ENCODE results near the gene CCDC74B.
"Not testable (repeated sequence)": the region's sequence is repeated elsewhere in the genome, so short reads cannot be mapped to it uniquely, and the experiment has no call there.

The CCDC74B gene

DNA sequence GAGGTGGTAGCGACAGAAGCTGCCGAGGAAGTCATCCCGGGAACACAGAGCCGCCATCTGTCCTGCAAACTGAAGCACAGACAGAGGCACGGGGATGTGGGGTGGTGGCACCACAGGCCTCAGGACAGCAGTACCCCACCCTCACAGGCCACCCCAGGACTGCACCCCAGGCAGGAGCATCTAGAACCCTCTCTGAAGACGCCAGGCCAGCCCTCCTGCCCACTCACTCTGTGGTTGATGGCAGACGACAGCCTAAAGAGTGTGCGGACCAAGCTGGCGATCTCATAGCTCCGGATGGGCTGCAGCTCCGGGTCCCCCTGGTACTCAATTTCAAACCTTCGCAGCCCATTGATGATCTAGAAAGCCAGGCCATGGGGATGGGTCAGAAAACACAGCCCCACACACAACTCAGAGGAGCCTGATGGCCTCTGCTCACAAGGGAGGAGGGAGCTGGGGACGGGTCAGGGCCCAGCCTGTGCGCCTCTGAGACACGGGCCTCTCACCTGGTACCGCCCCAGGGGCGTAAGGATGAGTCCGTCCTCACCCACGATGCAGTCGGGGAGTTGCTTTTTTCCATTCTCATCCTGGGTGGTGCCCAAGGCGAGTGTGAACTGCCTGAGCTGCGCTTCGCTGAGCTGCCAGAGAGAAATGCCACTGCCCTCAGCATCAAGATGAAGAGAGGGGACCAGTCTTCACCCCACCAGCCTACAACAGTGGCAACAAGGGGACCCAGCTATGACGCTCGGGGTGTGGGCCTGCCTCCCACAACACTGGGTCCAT is 8.1 kb upstream of the CCDC74B start:
- DNase-seq (ENCODE audit: low spot score), result no peak
- POLR2A ChIA-PET (ENCODE audit: low non-redundant PET), result no interaction called here
- CTCF ChIA-PET, result no interaction called here
- no peak for TF ChIP-seq CTCF (conservative IDR thresholded peaks at IDR 0.05; ENCODE audit: low read depth)
- H3K27ac ChIP-seq, result no peak overlapping the region

- POLR2A ChIA-PET (ENCODE audit: low non-redundant PET); DNase-seq (ENCODE audit: low spot score); H3K27ac ChIP-seq: not testable (repeated sequence)
- CTCF ChIA-PET, result interaction anchor here (0.6 kb wide), 1 partner anchor 222 kb away, joined by 3 read pairs; no protein-coding TSS in a partner anchor
Measured at GRCh38 chr2:130152136-130152815, 7.4 kb upstream of the CCDC74B start.

DNA sequence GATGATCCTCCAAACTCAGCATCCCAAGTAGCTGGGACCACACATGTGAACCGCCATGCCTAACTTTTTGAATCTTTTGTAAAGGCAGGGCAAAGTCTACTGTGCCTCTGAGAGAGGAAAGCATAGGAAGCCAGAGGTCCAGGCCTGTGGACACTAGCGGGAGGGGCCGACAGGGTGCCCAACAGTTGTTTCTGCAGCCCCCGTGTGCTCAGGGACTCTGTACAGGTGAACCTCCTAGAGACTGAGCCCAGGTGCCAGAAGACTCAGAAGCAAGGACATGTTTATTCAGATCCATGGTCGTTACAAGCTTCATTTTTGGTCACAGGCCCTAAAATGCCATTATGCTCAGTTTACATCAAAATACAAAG is 6.2 kb upstream of the CCDC74B start:
- H3K27ac ChIP-seq; CTCF ChIA-PET; POLR2A ChIA-PET (ENCODE audit: low non-redundant PET); DNase-seq (ENCODE audit: low spot score): not testable (repeated sequence)

DNA sequence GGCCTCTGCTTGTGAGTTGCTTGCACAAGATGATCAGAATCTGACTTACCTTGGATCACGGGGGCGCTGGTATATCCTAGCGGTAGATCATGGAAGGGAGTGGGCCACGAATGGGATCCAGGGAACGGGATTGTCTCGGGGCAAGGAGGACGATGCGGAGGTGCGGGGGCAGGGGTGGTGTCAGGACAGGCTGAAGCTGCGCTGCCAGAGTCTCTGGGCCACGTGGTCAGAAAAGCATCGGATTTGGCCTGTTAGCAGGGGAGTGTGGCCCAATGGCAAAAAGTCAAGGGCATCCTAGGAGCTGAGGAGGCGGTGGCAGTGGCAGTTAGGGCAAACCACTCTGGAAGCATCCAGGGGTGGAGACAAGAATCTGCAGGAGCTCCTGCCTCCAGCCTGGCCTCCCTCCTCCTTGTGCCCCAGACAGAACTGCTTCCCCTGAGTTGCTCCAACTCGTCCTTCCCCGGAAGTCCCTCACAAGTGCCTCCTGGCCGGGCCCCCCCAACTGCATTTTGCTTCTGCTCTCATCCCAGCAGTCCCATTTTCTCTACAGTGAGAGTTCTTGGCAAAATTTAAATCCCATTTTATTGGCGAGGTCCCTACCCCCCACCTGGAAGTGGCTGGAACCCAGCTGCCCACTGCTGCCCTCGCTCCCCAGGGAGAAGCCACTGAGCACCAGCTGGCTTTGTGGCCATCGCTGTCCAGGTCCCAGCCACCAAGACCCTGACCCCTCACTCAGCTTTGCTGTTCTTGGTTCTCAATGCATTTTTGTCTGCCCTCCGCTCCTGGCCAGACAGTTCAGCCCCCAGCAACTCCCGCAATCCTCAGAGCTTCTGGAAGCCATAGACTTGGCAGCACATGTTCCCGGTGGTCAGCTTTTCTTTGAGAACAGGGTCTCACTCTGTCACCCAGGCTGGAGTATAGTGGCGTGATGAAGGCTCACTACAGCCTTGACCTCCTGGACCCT is 5.6 kb upstream of the CCDC74B start:
- DNase-seq (ENCODE audit: low spot score), result no peak
- POLR2A ChIA-PET (ENCODE audit: low non-redundant PET), result no interaction called here
- H3K27ac ChIP-seq, result no peak overlapping the region
- CTCF ChIA-PET, result no interaction called here
- no peak for TF ChIP-seq CTCF (conservative IDR thresholded peaks at IDR 0.05; ENCODE audit: low read depth)

GRCh38 chr2:130148515-130148914 is 3.6 kb upstream of the CCDC74B start:
- POLR2A ChIA-PET (ENCODE audit: low non-redundant PET); H3K27ac ChIP-seq; DNase-seq (ENCODE audit: low spot score): not testable (repeated sequence)
- CTCF ChIA-PET, result interaction anchor here (0.6 kb wide), 1 partner anchor 1006 kb away, joined by 4 read pairs; no protein-coding TSS in a partner anchor

DNA sequence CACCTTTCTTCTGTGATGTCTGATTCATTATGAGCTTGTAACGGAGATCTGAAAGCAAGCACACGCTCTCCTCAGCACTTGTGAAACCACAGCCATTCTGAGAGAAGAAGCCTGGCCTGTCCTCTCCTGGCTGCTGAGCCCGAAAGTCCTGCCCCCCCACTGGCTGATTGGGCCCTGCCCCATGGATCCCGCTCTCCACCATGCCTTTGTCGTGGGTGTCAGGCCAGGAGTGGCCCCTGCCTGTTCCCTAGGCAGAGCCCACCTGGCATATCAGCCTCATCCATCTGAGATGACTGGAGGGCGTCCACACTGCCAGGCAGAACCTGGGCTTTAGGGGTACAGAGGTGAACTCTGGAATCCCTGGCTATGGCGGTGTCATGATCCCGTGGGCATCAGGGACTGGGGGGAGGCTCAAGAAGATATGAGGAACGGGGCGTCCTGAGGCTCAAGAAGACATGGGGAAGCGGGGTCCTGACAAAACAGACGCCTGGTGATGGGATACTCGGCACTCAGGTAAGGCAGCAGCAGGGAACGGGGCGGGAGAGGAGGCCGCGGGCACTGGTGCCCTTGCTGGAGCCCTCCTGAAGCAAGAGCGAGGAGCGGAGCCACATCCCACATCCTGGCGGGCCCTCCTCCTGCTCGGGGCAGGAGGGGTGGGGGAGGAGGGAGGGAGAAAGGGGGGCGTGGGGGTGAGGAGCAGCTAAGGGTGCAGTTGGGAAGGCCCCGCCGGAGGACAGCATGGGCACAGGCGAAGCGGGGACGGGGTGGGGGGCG is 1.5 kb downstream of the CCDC74B start:
- DNase-seq (ENCODE audit: low spot score); H3K27ac ChIP-seq; POLR2A ChIA-PET (ENCODE audit: low non-redundant PET); CTCF ChIA-PET: not testable (repeated sequence)

- H3K27ac ChIP-seq; CTCF ChIA-PET; POLR2A ChIA-PET (ENCODE audit: low non-redundant PET); DNase-seq (ENCODE audit: low spot score): not testable (repeated sequence)
Measured at GRCh38 chr2:130142396-130143265, 2.3 kb downstream of the CCDC74B start.

DNA sequence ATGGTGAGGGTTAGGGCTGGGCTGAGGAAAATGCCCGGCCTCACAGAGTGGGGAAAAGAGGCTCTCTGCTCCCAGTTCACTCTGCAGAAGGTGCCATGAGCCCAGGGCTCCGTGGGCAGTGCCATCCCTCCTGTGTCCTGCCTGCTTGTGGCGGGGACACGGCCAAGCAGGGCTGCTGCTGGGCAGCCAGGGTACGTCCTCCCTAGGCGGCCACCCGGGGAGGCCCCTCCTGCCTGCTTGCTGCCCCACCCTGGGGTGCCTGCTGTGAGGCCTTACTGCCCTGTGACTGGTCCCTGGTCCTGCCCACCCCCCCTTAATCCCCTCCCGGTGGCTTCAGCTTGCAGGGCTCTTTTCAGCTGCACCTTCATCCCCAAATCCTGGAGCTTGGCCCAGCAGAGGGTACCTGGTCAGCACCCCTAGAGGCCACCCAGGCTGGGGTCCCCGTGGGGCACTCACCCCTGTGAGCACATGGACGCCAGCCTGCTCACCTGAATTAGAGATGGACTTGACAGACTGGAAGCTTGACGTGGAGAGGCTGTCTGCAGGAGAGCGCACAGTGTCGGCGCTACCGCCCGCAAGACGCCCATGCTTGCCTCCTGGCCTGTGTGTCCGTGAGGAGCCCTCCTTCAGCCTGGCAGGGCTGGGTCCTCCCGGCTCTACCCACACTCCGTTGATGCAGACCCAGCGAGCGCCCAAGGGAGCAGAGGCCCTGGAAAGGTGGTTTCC is 3.1 kb downstream of the CCDC74B start:
- H3K27ac ChIP-seq; POLR2A ChIA-PET (ENCODE audit: low non-redundant PET); CTCF ChIA-PET; DNase-seq (ENCODE audit: low spot score): not testable (repeated sequence)

- POLR2A ChIA-PET (ENCODE audit: low non-redundant PET); CTCF ChIA-PET; H3K27ac ChIP-seq; DNase-seq (ENCODE audit: low spot score): not testable (repeated sequence)
Measured at GRCh38 chr2:130141002-130141401, 3.9 kb downstream of the CCDC74B start.

DNA sequence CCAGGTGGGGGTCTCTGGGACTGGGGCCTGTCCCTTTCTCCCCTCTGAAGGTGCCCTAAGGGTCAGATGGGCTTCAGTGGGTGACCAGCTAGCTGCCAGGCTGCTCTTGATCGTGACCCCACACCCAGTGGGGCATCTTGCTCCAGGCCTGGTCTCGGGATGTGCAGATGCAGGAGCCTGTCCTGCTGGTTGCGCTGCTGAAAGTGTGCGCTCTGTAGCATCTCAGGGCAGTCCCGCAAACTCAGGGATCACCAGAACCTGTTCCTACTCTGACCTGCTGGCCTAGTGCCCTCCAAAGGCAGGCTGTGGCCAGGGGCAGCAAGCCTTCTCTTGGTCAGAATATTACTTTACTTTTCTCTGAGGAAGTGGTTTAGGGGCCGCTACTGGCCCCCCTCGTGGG is 4.4 kb downstream of the CCDC74B start:
- DNase-seq (ENCODE audit: low spot score); CTCF ChIA-PET; POLR2A ChIA-PET (ENCODE audit: low non-redundant PET); H3K27ac ChIP-seq: not testable (repeated sequence)

DNA sequence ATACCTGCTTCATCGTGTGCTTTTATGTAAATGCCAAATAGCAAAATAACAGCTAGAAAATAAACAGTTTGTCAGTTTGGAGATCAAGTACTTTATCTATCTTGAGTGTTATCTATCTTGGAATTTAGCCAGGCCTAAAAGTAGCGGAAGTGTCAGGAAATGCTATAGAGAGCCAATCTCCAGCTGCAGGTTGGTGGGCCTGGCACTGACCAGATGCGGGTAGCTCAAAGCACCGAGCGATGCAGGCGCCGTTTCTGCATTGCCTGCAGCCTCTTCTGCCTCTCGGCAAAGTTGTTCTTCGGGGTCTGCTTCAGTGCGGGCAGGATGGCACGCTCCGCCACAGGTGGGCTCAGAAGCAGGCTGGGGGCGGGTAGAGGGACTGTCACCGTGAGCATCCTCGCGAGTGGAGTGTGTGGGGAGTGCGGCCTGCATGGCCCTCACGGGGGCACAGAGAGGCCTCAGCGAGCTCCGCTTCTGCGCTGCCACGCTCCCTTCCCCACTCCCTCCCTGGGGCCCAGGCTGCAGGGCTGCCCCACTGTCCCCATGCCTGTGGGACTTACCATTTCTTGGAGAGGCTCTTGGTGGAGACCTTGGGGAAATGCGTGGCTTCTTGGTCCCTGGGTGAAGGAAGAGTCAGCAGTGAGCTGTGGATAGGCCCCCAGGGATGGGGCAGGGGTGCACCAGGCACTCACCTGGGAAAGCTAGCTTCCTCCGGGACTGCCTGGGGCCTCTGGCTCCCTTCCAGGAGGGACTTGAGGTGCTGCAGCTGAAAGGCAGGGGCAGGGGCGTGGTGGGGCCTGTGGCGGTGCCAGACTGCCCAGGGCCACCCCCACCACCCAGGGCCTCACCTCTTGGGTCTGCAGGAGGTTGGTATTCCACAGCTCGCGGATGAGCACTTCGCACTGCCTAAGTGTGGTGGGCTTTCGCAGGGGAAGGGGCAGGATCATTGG is 5.3 kb downstream of the CCDC74B start:
- H3K27ac ChIP-seq; CTCF ChIA-PET; DNase-seq (ENCODE audit: low spot score); POLR2A ChIA-PET (ENCODE audit: low non-redundant PET): not testable (repeated sequence)

GRCh38 chr2:130138841-130139251 is 6.1 kb downstream of the CCDC74B start:
- DNase-seq (ENCODE audit: low spot score); POLR2A ChIA-PET (ENCODE audit: low non-redundant PET); H3K27ac ChIP-seq; CTCF ChIA-PET: not testable (repeated sequence)
